GM19467 (cell line): ENCODE data around the gene PIR.

Source experiments
- ATAC-seq: cut with Tn5 transposase; IDR thresholded peaks from one replicate; pipeline ENCODE4 v1.9.1; 2021; ENCODE audit warnings: mild to moderate bottlenecking, moderate library complexity; ENCODE audit not compliant: unreplicated experiment

The PIR gene

GRCh38 chrX:15418707-15419181 lies 74.4 kb downstream of the PIR start:
- no peak for ATAC-seq

GRCh38 chrX:15418041-15418706 lies 75.0 kb downstream of the PIR start:
- ATAC-seq = no peak

DNA sequence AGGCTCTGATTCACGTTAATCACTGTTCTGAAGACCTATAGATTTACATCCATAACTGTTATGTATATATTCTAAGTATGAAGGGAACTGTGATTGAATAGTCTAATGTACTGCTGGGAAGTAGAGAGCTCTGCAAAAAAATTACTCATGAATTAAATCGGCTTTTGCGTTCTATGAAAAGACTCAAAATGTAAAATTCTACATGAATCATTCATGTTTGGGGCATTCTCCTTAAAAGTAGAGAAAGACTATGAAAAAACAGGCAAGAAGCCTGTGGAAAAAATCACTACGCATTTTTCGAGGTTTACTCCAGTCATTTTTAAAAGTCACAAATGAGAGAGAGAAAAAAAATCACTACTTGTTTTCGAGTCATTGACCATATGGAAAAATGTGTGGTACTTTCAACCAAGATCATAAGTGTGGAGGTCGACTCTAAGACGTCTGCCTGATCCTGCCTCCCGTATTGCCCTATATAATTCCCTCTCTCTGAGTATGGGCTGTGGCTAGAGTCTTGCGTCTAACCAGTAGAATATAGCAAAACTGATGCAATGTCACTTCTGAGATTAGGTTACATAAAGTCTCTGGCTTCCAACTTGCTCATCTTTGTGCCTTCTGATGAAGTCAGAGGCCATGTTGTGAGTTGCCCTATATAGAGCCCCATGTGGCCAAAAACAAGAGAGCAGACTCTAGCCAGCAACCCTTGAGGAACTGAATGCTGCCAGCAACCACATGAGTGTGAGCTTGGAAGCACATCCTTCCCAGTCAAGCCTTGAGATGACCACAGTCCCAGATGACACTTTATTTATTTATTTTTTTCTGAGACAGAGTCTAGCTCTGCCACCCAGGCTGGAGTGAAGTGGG lies 76.8 kb downstream of the PIR start:
- ATAC-seq = no peak

DNA sequence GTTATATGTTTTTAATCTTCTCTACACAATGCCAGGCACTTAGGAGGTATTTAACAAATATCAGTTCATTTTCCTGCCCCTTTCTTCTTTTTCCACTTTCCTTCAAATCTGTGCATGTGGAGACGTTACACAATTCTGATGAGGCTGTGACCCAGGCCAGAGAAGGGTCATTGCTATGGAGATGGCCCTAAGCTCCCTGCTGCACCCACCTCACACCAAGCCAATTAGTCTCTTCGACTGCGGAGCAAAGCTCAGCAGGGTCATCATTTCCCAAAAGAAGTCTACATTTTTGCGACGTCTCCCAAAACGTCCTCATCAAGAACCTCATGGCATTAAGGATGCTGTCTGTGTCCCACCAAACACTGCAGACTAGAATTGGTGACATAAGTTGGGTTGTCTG lies 80.0 kb downstream of the PIR start:
- ATAC-seq = no peak

GRCh38 chrX:15410947-15411346 lies 82.2 kb downstream of the PIR start:
- ATAC-seq = no peak

DNA sequence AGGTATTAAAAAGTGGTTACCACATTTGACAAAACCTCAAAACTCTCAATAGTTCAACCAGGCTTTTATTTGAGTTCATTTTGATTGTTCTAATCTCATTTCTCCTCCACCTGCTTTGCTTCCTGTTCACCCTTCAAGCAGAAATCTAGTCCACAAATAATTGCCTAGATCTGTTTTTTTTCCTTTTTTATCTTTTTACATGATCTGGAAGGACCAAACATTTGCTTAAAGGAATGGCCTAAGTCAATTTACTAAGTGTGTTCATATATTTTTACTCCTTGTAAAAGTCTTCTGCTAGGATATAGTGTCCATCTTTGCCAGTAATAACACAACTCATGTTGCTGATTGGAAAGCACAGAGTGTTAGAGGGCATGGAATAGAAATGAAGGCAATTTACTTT lies 82.7 kb downstream of the PIR start:
- no peak for ATAC-seq

GRCh38 chrX:15405846-15406245 lies 87.3 kb downstream of the PIR start:
- ATAC-seq = no peak

DNA sequence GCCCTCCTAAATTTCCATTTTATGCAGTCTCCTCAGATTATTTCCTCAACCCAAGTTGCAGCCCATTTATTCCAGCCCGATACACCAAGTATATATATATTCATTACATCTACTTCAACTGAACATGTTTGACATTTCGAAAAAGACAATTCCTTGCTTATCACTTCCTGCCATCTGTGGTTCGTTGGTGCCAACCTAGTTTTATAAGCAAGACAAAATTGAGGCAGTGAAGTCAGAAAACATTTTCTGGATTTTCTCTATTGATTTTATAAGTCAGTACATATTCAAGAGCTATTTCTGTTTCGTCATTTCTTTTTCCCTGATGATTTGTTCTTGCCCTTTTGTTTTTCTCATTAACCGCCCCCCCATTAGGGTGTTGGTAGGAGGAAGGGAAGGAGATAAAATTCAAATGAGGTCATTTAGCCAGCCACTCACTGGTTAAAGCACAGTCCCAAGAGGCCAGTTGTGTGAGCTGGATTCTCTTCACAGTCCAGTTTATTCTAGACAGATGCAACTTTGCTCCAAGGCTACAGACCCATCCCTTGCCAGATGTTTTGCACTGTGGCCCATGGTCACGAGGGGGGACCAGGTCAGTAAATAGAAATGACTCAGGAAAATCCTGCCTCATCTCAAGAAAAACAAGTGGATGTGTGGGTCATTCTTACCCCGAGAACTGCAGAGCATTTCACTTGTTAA lies 88.6 kb downstream of the PIR start:
- no peak for ATAC-seq

- no peak for ATAC-seq
Observed at GRCh38 chrX:15401378-15401777, 91.8 kb downstream of the PIR start.

- ATAC-seq = no peak
Observed at GRCh38 chrX:15399962-15400391, 93.2 kb downstream of the PIR start.

DNA sequence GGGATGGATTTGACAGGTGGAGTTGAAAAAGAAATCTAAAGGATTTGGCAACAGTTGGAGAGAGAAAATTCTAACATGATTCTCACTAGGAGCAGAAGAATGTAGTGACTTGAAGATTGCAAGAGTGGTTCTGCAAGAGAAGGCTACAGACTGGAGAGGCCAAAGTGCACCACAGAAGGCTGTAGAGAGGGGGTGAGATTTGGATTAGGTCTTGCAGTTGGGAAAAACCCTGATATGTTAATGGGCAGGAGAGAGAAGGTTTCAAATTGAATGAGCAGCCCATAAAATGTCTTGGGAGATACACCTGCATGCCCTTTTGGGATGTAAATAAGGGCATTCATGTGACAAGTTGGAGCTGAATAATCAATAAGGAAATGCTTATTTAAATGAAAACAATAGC lies 94.3 kb downstream of the PIR start:
- ATAC-seq = no peak

DNA sequence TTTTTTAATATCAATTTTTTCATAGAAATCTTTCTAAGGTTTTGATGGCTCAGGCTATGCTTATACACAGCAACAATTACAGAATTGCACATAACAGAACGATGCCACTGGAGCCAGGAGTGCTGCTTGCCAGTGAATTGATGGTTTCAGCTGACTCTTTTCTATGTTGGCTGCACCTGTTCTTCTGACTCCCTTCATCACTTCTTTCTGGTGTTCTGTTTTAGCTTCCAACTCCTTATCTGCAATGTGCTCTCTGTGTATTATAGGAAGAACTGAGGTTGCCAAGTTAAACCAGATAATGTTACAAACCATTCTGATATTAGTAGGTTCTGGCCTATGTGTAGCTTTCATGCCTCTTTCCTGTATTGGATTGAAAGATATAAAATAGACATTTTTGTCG lies 97.3 kb downstream of the PIR start:
- no peak for ATAC-seq

DNA sequence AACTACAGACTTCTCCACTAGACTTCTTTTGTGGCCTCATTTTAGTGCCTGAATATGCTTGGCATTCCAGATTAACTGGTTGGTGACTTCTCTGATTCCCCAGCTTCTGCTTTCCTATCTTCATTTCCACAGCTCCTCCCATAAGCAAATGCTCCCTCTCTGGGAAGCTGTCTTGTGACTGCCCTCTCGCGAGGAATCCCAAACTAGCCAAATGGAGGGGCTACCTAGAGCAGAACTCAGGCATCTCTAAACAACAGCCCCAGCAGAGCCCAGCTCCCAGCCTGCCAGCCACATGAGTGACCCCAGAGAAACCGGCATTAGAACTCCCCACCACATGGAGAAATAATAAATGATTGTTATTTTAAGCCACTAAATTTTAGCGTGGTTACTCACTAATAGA lies 101.3 kb downstream of the PIR start:
- no peak for ATAC-seq

DNA sequence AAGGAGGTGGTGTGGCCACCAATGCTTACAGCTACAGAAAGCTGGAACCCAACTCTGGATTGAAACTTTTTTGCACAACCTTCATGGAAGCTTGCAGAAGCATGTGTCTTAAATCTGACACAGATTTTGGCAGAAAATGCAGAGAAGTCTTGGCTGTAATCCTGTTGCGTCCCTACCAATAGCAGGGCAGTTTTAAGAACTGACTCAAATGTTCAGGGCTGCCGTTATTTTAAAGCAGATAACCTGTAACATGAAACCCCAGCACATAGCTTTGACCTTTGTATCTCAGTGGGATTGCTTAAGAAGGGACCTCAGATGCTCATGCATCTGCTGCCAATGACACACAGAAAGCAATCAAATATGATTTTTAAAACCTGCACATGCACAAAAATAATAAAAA lies 108.8 kb downstream of the PIR start, which contains the start of gene VEGFD:
VEGFD (minus strand) TSS at position 110 of the 400 bp plus-strand sequence. CDS start 467 bp downstream, outside the sequence.
- ATAC-seq = no peak

DNA sequence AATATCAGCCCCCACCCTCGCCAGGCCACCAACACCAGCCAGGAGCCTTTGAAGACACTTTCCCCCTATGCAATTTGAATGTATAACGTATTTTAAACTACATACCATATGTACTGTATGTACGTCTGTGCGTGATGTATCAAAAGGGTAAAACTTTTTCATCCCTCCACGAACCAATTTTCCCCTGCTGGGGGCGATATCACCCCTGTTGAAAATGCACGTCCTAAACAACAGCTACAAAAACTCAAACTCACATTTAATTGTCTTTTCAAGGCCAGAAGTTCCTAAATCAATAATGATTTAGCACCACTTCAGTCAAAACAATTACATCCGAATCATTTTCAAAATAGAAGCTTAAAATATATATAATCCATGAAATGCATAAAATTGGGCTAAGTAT lies 110.3 kb downstream of the PIR start:
- no peak for ATAC-seq

DNA sequence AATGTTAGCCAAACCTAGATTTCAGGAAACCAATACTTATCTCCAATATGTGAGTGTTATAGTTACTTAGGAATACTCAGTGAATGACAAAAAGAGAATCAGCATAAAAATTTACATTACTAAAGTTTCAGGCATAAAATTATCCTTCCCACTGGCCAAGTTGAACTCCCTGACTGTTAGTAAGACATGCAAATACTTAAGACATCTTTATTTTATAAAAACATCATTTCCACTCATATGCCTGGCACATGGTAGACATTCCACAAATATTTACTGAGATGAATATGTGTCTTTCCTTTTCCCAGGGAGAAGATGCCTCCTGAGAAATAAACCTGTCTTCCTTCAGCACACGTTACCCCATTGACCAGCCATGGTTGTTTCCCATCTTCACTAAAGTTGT lies 116.2 kb downstream of the PIR start:
- ATAC-seq = no peak

GRCh38 chrX:15373976-15374375 lies 119.2 kb downstream of the PIR start:
- ATAC-seq = no peak

DNA sequence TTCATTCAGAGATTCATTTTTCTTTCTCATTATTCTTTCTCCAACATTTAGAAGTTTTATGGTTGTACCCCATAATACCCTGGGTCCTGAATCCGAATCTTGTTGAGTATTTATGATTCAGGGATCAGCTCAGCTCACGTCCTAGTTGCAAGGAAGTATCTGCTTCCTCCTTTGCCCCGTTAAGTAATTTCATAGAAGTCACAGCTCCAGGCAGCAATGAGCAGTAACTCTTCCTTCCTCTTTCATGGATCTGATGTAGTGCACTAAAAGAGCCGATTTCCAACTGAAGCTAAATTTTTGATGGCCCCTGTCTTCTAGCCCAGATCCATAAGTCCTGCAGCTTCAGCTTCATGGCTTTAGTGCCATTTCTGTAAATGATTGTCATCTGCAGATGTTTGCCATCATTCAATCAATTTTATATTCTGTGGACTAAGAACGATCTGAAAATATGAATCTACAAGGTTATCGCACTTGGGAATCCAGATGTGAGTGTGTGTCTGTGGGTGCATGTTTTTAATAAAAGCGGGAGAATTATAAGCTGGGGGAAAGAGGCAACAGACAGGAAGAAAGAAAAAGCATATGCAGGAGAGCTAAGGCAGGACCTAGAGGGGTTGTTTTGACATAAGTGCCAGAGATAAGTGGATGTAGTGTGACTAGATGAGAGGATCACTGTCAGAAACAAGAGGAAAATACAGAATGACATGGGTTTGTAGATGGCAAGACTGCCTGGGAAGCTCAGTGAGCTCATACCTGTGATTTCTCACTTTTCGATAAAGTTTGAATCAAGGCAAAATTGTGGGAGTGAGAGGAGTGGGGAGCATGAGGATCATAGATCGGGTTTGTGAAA lies 126.4 kb downstream of the PIR start:
- ATAC-seq = no peak

GRCh38 chrX:15359701-15360100 lies 133.4 kb downstream of the PIR start:
- no peak for ATAC-seq

GRCh38 chrX:15358533-15358932 lies 134.6 kb downstream of the PIR start:
- no peak for ATAC-seq

DNA sequence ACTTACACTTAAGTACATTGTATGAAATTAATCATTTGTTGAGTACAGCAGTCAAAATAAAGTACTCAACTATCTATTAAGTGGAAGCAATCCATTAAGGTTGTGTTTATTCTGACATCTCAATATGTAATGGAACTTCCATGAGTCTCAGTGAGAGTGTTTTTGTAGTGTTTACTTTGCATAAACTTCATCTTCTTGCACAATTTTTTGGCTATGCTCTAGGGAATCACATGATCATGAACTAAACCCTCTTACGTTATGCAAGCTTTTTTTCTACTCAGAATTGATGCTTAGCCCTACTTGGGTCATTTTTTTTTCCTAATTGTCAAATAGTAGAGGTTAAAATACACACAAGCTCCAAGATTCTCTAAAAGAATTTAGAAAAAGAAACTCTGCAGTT lies 136.7 kb downstream of the PIR start:
- no peak for ATAC-seq
